CD8-positive, alpha-beta memory T cell (primary cell): ENCODE results near the gene TBC1D22A. TPM values are rescaled to one million over a fixed set of nuclear protein-coding genes. Genes with fewer than 3 reads are reported as not detected.
A peak's percentile ranks its signal among the peaks of the same experiment; 100 is the strongest.

Experiments
- CTCF ChIA-PET: fragments of 350-600 bp; sonication (Branson Sonifier 250); formaldehyde crosslinking; loops from one replicate; lab custom pipeline; 2021; ENCODE audit warnings: antibody characterized with exemption; lab: Charles Lee
- POLR2A ChIA-PET: fragments of 350-600 bp; sonication (Branson Sonifier 250); formaldehyde crosslinking; loops from one replicate; lab custom pipeline; 2021; ENCODE audit warnings: antibody characterized with exemption; lab: Charles Lee
- DNase-seq, 5 donors: peaks; one replicate each; pipeline versions ENCODE4 v3.0.0 to v3.0.0-alpha.2; 2020 to 2022; ENCODE audit warnings: mixed read lengths in 1 of 5
- H3K27ac ChIP-seq: one replicate; pipeline ENCODE4 v1.7.0; 2013; ENCODE audit warnings: low read depth, mild to moderate bottlenecking, low read length, moderate library complexity
- H3K27me3 ChIP-seq: 2 replicates; pipeline ENCODE4 v1.7.0; 2013; ENCODE audit warnings: low read length, mild to moderate bottlenecking; ENCODE audit not compliant: insufficient read depth, poor library complexity, severe bottlenecking
- H3K36me3 ChIP-seq: 2 replicates; pipeline ENCODE4 v1.7.0; 2013; ENCODE audit warnings: mild to moderate bottlenecking, low read length, moderate library complexity; ENCODE audit not compliant: insufficient read depth
- H3K4me1 ChIP-seq: 2 replicates; pipeline ENCODE4 v1.7.0; 2013; ENCODE audit warnings: mild to moderate bottlenecking, low read length, moderate library complexity; ENCODE audit not compliant: insufficient read depth
- H3K4me3 ChIP-seq: 2 replicates; pipeline ENCODE4 v1.7.0; 2013; ENCODE audit warnings: mild to moderate bottlenecking, low read length
- H3K9me3 ChIP-seq: 2 replicates; pipeline ENCODE4 v1.7.0; 2013; ENCODE audit warnings: mild to moderate bottlenecking, low read length
- H3K27ac Mint-ChIP-seq, 8 donors: one replicate each; pipeline ENCODE4 v1.8.0; 2020 to 2021; ENCODE audit warnings: mixed read lengths in 8 of 8, mild to moderate bottlenecking in 6 of 8, inconsistent platforms in 3 of 8, moderate library complexity in 3 of 8
- H3K27me3 Mint-ChIP-seq, 2 donors: one replicate each; pipeline ENCODE4 v1.8.0; 2020 to 2021; ENCODE audit warnings: mixed read lengths in 2 of 2, mild to moderate bottlenecking in 1 of 2, moderate library complexity in 1 of 2
- H3K36me3 Mint-ChIP-seq, 3 donors: one replicate each; pipeline ENCODE4 v1.8.0; 2020 to 2021; ENCODE audit warnings: mixed read lengths in 3 of 3, inconsistent platforms in 1 of 3, mild to moderate bottlenecking in 1 of 3
- H3K4me1 Mint-ChIP-seq, 3 donors: one replicate each; pipeline ENCODE4 v1.8.0; 2020 to 2021; ENCODE audit warnings: mixed read lengths in 3 of 3, inconsistent platforms in 1 of 3, mild to moderate bottlenecking in 1 of 3
- H3K4me3 Mint-ChIP-seq, 7 donors: one replicate each; pipeline ENCODE4 v1.8.0; 2020 to 2021; ENCODE audit warnings: mixed read lengths in 7 of 7, mild to moderate bottlenecking in 6 of 7, moderate library complexity in 4 of 7, inconsistent platforms in 2 of 7
- H3K9me3 Mint-ChIP-seq, 5 donors: one replicate each; pipeline ENCODE4 v1.8.0; 2020 to 2022; ENCODE audit warnings: mixed read lengths in 5 of 5, mild to moderate bottlenecking in 3 of 5, moderate library complexity in 2 of 5, inconsistent platforms in 1 of 5
- polyA plus RNA-seq: library from polyadenylated mRNA; unstranded; fragments of 300-500 nt; fragmentation: Illumina TruSeq; gene quantifications from one replicate; pipeline ENCODE4 v1.2.3, GENCODE V29; 2021
- total RNA-seq, 2 experiments: library from RNA; stranded (reverse); gene quantifications; one replicate each; pipeline ENCODE4 v1.2.3, GENCODE V29; 2021

Gene TBC1D22A
- total and polyA plus RNA-seq, 3 experiments from 2014 or later, result 26.6 to 34.8 (median 34.0) TPM

GRCh38 chr22:46925818-46926217 is 163.4 kb downstream of the TBC1D22A start:
- Histone ChIP-seq H3K27me3 (no peaks in the 10 kb centered on the region), H3K4me3 (no peak overlapping the region), H3K36me3 (no peaks in the 10 kb centered on the region), H3K4me1 (no peaks in the 10 kb centered on the region), H3K9me3 (no peaks in the 10 kb centered on the region), H3K27ac (no peak overlapping the region)
- Mint-ChIP-seq H3K36me3 (peaks cover 11 to 46% (median 12%) of the 10 kb centered on the region in 3 donors), H3K4me3 (no peak overlapping the region), H3K27me3 (no peaks in the 10 kb centered on the region), H3K4me1 (peaks cover 17 to 22% (median 19%) of the 10 kb centered on the region in 3 donors), H3K9me3 (peaks cover 0 to 5% (median 0%) of the 10 kb centered on the region in 5 donors), H3K27ac (peak overlapping the region in 1 of 8 donors; percentile 6)
- ChIA-PET CTCF (no interaction called here), POLR2A (no interaction called here)
- no peak for DNase-seq

- H3K9me3 ChIP-seq, result no peaks in the 10 kb centered on the region
- H3K27ac ChIP-seq, result no peak overlapping the region
- no peaks in the 10 kb centered on the region for H3K36me3 ChIP-seq
- no peak for DNase-seq
- peaks cover 23 to 42% (median 23%) of the 10 kb centered on the region in 3 donors for H3K4me1 Mint-ChIP-seq
- H3K27ac Mint-ChIP-seq, result peak overlapping the region in 2 of 8 donors; percentile 13 to 47
- H3K27me3 Mint-ChIP-seq, result no peaks in the 10 kb centered on the region
- H3K4me3 ChIP-seq, result no peak overlapping the region
- H3K4me3 Mint-ChIP-seq, result peak overlapping the region in 1 of 7 donors; percentile 24
- POLR2A ChIA-PET, result no interaction called here
- H3K4me1 ChIP-seq, result no peaks in the 10 kb centered on the region
- CTCF ChIA-PET, result no interaction called here
- no peaks in the 10 kb centered on the region for H3K9me3 Mint-ChIP-seq
- peaks cover 0 to 55% (median 14%) of the 10 kb centered on the region in 3 donors for H3K36me3 Mint-ChIP-seq
- no peaks in the 10 kb centered on the region for H3K27me3 ChIP-seq
Measured at GRCh38 chr22:46929046-46929709, 166.7 kb downstream of the TBC1D22A start.

GRCh38 chr22:46929710-46930204 is 167.3 kb downstream of the TBC1D22A start:
- no peak for DNase-seq
- peaks cover 0 to 57% (median 14%) of the 10 kb centered on the region in 3 donors for H3K36me3 Mint-ChIP-seq
- CTCF ChIA-PET, result no interaction called here

GRCh38 chr22:46931414-46931813 is 169.0 kb downstream of the TBC1D22A start:
- no peak overlapping the region for H3K27ac ChIP-seq
- H3K36me3 Mint-ChIP-seq, result peaks cover 0 to 55% (median 11%) of the 10 kb centered on the region in 3 donors
- H3K9me3 Mint-ChIP-seq, result no peaks in the 10 kb centered on the region
- no peak overlapping the region for H3K4me3 Mint-ChIP-seq
- POLR2A ChIA-PET, result no interaction called here
- H3K36me3 ChIP-seq, result no peaks in the 10 kb centered on the region
- no peak overlapping the region for H3K27ac Mint-ChIP-seq
- DNase-seq, result no peak
- no peak overlapping the region for H3K4me3 ChIP-seq
- CTCF ChIA-PET, result no interaction called here
- no peaks in the 10 kb centered on the region for H3K27me3 ChIP-seq
- peaks cover 23 to 60% (median 26%) of the 10 kb centered on the region in 3 donors for H3K4me1 Mint-ChIP-seq
- H3K4me1 ChIP-seq, result no peaks in the 10 kb centered on the region
- H3K9me3 ChIP-seq, result no peaks in the 10 kb centered on the region
- H3K27me3 Mint-ChIP-seq, result no peaks in the 10 kb centered on the region

More at GRCh38 chr22:46929710-46930204, 167.3 kb downstream of the TBC1D22A start:
- no peak overlapping the region for H3K27ac ChIP-seq
- H3K4me1 ChIP-seq, result no peaks in the 10 kb centered on the region
- H3K27ac Mint-ChIP-seq, result no peak overlapping the region
- no peaks in the 10 kb centered on the region for H3K27me3 Mint-ChIP-seq
- no peaks in the 10 kb centered on the region for H3K36me3 ChIP-seq
- H3K4me3 ChIP-seq, result no peak overlapping the region
- H3K4me1 Mint-ChIP-seq, result peaks cover 23 to 48% (median 25%) of the 10 kb centered on the region in 3 donors
- no peaks in the 10 kb centered on the region for H3K9me3 ChIP-seq
- no peak overlapping the region for H3K4me3 Mint-ChIP-seq
- no peaks in the 10 kb centered on the region for H3K9me3 Mint-ChIP-seq
- POLR2A ChIA-PET, result no interaction called here
- H3K27me3 ChIP-seq, result no peaks in the 10 kb centered on the region

GRCh38 chr22:46931881-46932280 is 169.4 kb downstream of the TBC1D22A start:
- H3K9me3 ChIP-seq, result no peaks in the 10 kb centered on the region
- no peak for DNase-seq
- Mint-ChIP-seq H3K9me3 (no peaks in the 10 kb centered on the region), H3K4me1 (peaks cover 23 to 64% (median 26%) of the 10 kb centered on the region in 3 donors), H3K36me3 (peaks cover 0 to 55% (median 11%) of the 10 kb centered on the region in 3 donors), H3K27me3 (no peaks in the 10 kb centered on the region), H3K4me3 (no peak overlapping the region), H3K27ac (peak overlapping the region in 2 of 8 donors; percentile 56 to 60)
- no peaks in the 10 kb centered on the region for H3K27me3 ChIP-seq
- POLR2A ChIA-PET, result no interaction called here
- no peak overlapping the region for H3K4me3 ChIP-seq
- no peak overlapping the region for H3K27ac ChIP-seq
- H3K4me1 ChIP-seq, result no peaks in the 10 kb centered on the region
- no peaks in the 10 kb centered on the region for H3K36me3 ChIP-seq
- CTCF ChIA-PET, result no interaction called here

GRCh38 chr22:46933040-46933930 is 170.8 kb downstream of the TBC1D22A start:
- Mint-ChIP-seq H3K36me3 (peaks cover 0 to 49% (median 11%) of the 10 kb centered on the region in 3 donors), H3K4me1 (peaks cover 23 to 62% (median 29%) of the 10 kb centered on the region in 3 donors), H3K9me3 (no peaks in the 10 kb centered on the region), H3K4me3 (no peak overlapping the region), H3K27me3 (no peaks in the 10 kb centered on the region), H3K27ac (peak overlapping the region in 5 of 8 donors; percentile 2 to 61 (median 24))
- no peak overlapping the region for H3K27ac ChIP-seq
- H3K4me1 ChIP-seq, result no peaks in the 10 kb centered on the region
- no peak for DNase-seq
- H3K9me3 ChIP-seq, result no peaks in the 10 kb centered on the region
- no peaks in the 10 kb centered on the region for H3K36me3 ChIP-seq
- no peak overlapping the region for H3K4me3 ChIP-seq
- H3K27me3 ChIP-seq, result no peaks in the 10 kb centered on the region
- ChIA-PET POLR2A (no interaction called here), CTCF (no interaction called here)

GRCh38 chr22:46934172-46934745 is 171.8 kb downstream of the TBC1D22A start:
- H3K27ac ChIP-seq, result peak overlapping the region; percentile 49
- no peaks in the 10 kb centered on the region for H3K9me3 ChIP-seq
- H3K27me3 Mint-ChIP-seq, result no peaks in the 10 kb centered on the region
- H3K27me3 ChIP-seq, result no peaks in the 10 kb centered on the region
- DNase-seq, result no peak
- H3K4me3 Mint-ChIP-seq, result no peak overlapping the region
- H3K36me3 Mint-ChIP-seq, result peaks cover 0 to 50% (median 11%) of the 10 kb centered on the region in 3 donors
- no peaks in the 10 kb centered on the region for H3K9me3 Mint-ChIP-seq
- H3K4me1 ChIP-seq, result no peaks in the 10 kb centered on the region
- H3K4me1 Mint-ChIP-seq, result peaks cover 20 to 62% (median 29%) of the 10 kb centered on the region in 3 donors
- ChIA-PET POLR2A (no interaction called here), CTCF (no interaction called here)
- peak overlapping the region in 3 of 8 donors; percentile 14 to 60 (median 32) for H3K27ac Mint-ChIP-seq
- no peak overlapping the region for H3K4me3 ChIP-seq
- H3K36me3 ChIP-seq, result no peaks in the 10 kb centered on the region
